HG03066 (cell line): ENCODE data around the gene TNFRSF9.
"Not testable (repeated sequence)": the region's sequence is repeated elsewhere in the genome, so short reads cannot be mapped to it uniquely, and the experiment has no call there.

Experiments
- ATAC-seq: cut with Tn5 transposase; IDR thresholded peaks from one replicate; pipeline ENCODE4 v1.9.1; 2021; ENCODE audit warnings: low read depth; ENCODE audit not compliant: unreplicated experiment

Gene TNFRSF9

GRCh38 chr1:7940745-7941436 lies at the start of gene TNFRSF9:
TNFRSF9 (minus strand) TSS chr1:7940839; CDS start chr1:7939994, 845 bp downstream.
- no peak for ATAC-seq

GRCh38 chr1:7989762-7990428 lies 49.3 kb upstream of the TNFRSF9 start:
- ATAC-seq = no peak

- no peak for ATAC-seq
Measured at GRCh38 chr1:7988576-7988975, 47.9 kb upstream of the TNFRSF9 start.

GRCh38 chr1:7987528-7987927 lies 46.9 kb upstream of the TNFRSF9 start:
- ATAC-seq = no peak

- ATAC-seq = no peak
Measured at GRCh38 chr1:7985851-7986612, 45.4 kb upstream of the TNFRSF9 start.

GRCh38 chr1:7984811-7985210 lies 44.2 kb upstream of the TNFRSF9 start:
- ATAC-seq = no peak

GRCh38 chr1:7983086-7983778 lies 42.6 kb upstream of the TNFRSF9 start:
- no peak for ATAC-seq

GRCh38 chr1:7980984-7981383 lies 40.3 kb upstream of the TNFRSF9 start:
- ATAC-seq = no peak

GRCh38 chr1:7975212-7975865 lies 34.7 kb upstream of the TNFRSF9 start:
- no peak for ATAC-seq

- ATAC-seq = no peak
Measured at GRCh38 chr1:7973086-7973485, 32.4 kb upstream of the TNFRSF9 start.

- ATAC-seq = no peak
Measured at GRCh38 chr1:7972285-7972684, 31.6 kb upstream of the TNFRSF9 start.

- ATAC-seq = no peak
Measured at GRCh38 chr1:7971024-7971423, 30.4 kb upstream of the TNFRSF9 start.

- no peak for ATAC-seq
Measured at GRCh38 chr1:7970246-7970645, 29.6 kb upstream of the TNFRSF9 start.

- ATAC-seq = no peak
Measured at GRCh38 chr1:7967651-7968050, 27.0 kb upstream of the TNFRSF9 start.

- ATAC-seq = no peak
Measured at GRCh38 chr1:7967196-7967595, 26.6 kb upstream of the TNFRSF9 start.

GRCh38 chr1:7964476-7964875 lies 23.8 kb upstream of the TNFRSF9 start:
- no peak for ATAC-seq

- ATAC-seq = not testable (repeated sequence)
Measured at GRCh38 chr1:7963841-7964240, 23.2 kb upstream of the TNFRSF9 start.

GRCh38 chr1:7963378-7963730 lies 22.7 kb upstream of the TNFRSF9 start:
- ATAC-seq = not testable (repeated sequence)

GRCh38 chr1:7962636-7963377 lies 22.2 kb upstream of the TNFRSF9 start:
- no peak for ATAC-seq

- ATAC-seq = peak; percentile 2
Measured at GRCh38 chr1:7962014-7962335, 21.3 kb upstream of the TNFRSF9 start.
